ENCODE data around the gene DPYSL3.

Gene DPYSL3

DNA sequence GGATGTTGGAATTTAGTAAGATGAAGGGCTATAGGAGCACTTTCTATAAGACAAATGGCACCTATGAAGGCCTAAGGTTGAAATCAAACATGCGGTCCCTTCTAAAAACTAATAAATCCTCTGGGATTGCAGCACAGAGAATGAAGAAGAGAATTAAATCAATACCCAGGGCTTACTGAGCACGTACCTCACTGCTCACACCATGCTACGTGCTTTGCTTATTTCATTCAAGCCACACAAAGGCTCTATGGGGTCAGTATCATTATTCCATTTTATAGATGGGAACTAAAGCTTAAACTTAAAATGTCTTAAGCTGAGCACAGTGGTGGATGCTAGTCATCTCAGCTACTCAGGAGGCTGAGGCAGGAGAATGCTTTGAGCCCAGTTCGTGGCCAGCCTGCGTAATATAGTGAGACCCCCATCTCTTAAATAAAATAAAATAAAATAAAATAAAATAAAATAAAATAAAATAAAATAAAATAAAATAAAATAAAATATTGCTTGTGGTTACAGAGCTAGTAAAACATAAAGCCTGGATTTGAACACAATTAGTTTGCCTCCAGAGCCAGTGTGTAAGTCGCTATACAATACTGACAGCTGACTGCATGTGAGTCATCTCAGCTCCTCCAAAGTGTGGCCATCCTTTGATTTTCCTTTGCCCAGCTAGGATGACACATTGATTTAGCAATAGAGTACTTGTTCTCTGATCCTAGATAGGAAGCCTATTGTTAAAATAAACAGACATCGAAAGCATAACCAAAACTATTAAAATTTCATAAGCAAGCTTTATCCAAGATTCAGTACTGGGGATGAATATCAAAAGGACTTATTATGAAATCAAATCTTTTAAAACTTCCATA, 20.9 kb upstream of the DPYSL3 start:
- DNase-seq (ENCODE audit: insufficient read length, low spot score): no peak
- FAIRE-seq: no peak
- TF ChIP-seq, protein P1, sequence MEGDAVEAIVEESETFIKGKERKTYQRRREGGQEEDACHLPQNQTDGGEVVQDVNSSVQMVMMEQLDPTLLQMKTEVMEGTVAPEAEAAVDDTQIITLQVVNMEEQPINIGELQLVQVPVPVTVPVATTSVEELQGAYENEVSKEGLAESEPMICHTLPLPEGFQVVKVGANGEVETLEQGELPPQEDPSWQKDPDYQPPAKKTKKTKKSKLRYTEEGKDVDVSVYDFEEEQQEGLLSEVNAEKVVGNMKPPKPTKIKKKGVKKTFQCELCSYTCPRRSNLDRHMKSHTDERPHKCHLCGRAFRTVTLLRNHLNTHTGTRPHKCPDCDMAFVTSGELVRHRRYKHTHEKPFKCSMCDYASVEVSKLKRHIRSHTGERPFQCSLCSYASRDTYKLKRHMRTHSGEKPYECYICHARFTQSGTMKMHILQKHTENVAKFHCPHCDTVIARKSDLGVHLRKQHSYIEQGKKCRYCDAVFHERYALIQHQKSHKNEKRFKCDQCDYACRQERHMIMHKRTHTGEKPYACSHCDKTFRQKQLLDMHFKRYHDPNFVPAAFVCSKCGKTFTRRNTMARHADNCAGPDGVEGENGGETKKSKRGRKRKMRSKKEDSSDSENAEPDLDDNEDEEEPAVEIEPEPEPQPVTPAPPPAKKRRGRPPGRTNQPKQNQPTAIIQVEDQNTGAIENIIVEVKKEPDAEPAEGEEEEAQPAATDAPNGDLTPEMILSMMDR (IDR thresholded peaks at IDR 0.05; ENCODE audit: insufficient read depth, missing control alignments): no peak

DNA sequence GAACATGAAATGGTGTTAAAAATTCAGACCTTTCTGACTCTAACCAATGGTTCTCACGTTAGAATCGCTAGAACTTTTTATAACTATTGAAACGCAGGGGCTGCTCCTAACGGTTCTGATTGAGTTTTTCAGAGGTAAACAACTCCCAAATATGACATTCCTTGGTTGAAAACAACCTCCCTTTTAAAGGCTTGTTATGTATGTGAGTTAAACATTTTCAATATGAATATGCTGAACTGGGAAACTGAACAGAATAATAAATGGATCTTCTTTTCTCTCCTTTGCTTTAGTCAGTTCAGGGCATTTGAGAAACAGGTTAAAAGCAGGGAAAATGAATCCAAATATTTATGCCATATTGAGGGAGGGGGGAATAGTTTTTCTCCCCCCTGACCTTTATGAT, 13.2 kb upstream of the DPYSL3 start:
- DNase-seq (ENCODE audit: insufficient read length, low spot score): no peak
- TF ChIP-seq, protein P1 (IDR thresholded peaks at IDR 0.05; ENCODE audit: insufficient read depth, missing control alignments): no peak
- no peak for FAIRE-seq

DNA sequence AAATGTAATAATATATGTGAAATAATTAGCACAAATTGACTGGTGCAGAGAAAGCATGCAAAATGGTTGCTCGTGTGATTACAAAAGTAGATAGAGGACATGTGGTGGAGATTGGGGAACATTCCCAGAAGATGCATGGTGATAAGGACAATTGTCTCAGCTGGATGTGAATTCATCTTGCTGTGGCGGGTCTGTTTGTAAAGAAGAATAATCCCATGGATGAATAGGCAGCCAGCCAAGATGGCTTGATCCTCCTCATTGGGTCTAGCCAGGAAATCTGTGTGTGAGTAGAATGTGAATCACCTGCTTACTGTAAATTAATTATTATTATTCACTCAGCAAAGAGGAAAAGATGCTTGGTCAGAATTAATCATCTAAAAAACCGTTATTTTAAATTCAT, 12.6 kb upstream of the DPYSL3 start:
- no peak for FAIRE-seq
- TF ChIP-seq, protein P1 (IDR thresholded peaks at IDR 0.05; ENCODE audit: insufficient read depth, missing control alignments): no peak
- DNase-seq (ENCODE audit: insufficient read length, low spot score): no peak

DNA sequence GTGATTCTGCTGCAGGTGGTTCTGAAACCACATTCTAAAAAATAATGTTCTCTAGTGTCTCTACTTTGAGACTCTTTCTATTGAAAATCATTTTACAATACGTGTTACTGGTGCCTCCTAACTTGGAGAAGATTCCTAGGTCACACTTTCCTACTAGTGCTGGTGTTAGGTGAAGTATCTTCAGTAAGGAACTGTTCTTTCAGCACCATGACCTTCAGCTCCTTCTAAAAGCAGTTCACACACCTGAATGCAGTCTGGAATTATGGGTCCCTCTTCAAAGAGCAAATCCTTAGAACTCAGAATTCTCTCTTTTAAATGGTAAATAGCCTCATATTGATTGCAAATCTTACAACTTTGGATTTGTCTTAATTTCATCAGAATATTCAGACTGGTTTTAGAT, 10.6 kb upstream of the DPYSL3 start:
- TF ChIP-seq, protein P1 (IDR thresholded peaks at IDR 0.05; ENCODE audit: insufficient read depth, missing control alignments): no peak
- no peak for FAIRE-seq
- DNase-seq (ENCODE audit: insufficient read length, low spot score): no peak

DNA sequence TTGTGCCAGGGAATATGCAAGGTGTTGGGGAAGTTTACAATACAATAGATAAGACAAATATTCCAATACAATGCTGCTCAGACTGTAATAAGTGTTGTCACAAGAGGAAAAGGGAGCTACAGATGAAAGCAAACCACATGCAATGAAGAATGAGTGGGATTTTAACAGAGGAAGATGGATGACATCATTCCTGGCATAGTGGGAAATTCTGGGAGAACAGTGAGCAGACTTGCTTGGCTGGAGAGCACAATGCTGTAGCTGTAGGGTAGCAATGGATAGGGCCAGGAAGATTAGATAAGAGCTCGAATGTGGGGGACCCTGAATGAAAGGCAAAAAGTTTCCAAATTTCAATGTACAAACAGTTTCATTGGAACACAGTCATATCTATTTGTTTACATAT, 9.5 kb upstream of the DPYSL3 start:
- no peak for FAIRE-seq
- TF ChIP-seq, protein P1 (IDR thresholded peaks at IDR 0.05; ENCODE audit: insufficient read depth, missing control alignments): no peak
- no peak for DNase-seq (ENCODE audit: insufficient read length, low spot score)

DNA sequence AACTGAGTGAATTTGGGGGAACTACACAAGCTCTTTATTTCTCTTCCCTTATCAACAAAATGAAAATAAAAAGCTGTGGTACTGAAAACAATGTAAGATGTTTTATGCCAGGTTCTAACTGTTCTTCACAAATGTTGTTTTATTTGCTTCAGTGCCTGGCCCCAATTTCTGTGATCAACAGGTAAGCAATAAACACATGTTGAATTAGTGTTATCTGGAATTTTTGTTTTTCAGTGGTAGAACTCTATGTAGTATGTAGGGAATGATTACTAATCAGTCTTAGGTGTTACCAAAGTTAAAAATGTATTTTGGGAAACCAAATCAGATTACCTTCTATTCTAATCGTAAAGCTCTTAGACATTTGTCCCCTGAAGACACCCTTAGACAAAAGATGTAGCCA, 7.5 kb upstream of the DPYSL3 start:
- TF ChIP-seq, protein P1 (IDR thresholded peaks at IDR 0.05; ENCODE audit: insufficient read depth, missing control alignments): no peak
- DNase-seq (ENCODE audit: insufficient read length, low spot score): no peak
- FAIRE-seq: no peak

DNA sequence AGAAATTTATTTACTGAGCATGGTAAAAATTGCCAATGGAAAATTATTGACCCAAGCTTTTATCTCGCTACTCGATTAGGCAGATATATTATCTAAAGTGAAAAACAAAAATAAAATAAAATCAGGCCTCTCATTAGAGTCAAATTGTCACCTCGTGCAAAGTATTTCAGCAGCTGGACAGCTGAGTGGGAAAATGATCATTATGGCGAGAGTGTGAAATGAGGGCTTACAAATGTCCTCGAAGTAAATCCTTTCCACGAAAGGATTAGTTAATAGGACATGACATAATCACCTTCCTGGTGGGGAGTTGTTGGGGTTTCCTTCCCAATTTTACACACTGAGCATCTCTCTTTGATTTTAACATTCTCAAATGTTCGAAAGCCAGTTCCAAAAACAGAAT, 5.4 kb upstream of the DPYSL3 start:
- TF ChIP-seq, protein P1 (IDR thresholded peaks at IDR 0.05; ENCODE audit: insufficient read depth, missing control alignments): no peak

More for the DNA sequence above, 5.4 kb upstream of the DPYSL3 start:
- peak; percentile 94 for FAIRE-seq
- no peak for DNase-seq (ENCODE audit: insufficient read length, low spot score)
